GM12878 (cell line): ENCODE data around the gene ERFL. TPM values are rescaled to one million over a fixed set of nuclear protein-coding genes. Genes with fewer than 3 reads are reported as not detected.

Source experiments
- ATAC-seq: fragments of 200-7000 bp; cut with Tn5 transposase; 3 replicates; pipeline ENCODE4 v1.9.1; 2020; ENCODE audit warnings: mild to moderate bottlenecking, moderate library complexity
- BruUV-seq: library from RNA; stranded (reverse); fragments of 400-500 nt; replicated peaks from 2 replicates; lab custom pipeline; 2021; lab: Mats Ljungman, UMichigan
- CTCF ChIA-PET: fragments of 300-600 bp; sonication (Branson Sonifier 250); formaldehyde crosslinking; extraction: SDS; loops from one replicate; lab custom pipeline; 2021; ENCODE audit warnings: inconsistent platforms; lab: Yijun Ruan, JAX
- POLR2A ChIA-PET: fragments of 350-600 bp; formaldehyde crosslinking; extraction: SDS; loops from one replicate; lab custom pipeline; 2021; ENCODE audit warnings: inconsistent platforms; lab: Charles Lee
- RAD21 ChIA-PET: fragments of 300-600 bp; sonication (Branson Sonifier 250); formaldehyde crosslinking; loops from one replicate; lab custom pipeline; 2023; ENCODE audit warnings: antibody characterized with exemption; ENCODE audit not compliant: unreplicated experiment; lab: Charles Lee
- SMC1A ChIA-PET: fragments of 300-600 bp; sonication (Branson Sonifier 250); formaldehyde crosslinking; loops from one replicate; lab custom pipeline; 2023; ENCODE audit not compliant: unreplicated experiment, uncharacterized antibody; lab: Charles Lee
- DNase-seq: peaks from one replicate; pipeline ENCODE4 v3.0.0-alpha.2; 2011; ENCODE audit warnings: low read depth, low spot score
- FAIRE-seq: peaks from 3 replicates; lab custom pipeline; 2011; peaks lifted over from hg19 to GRCh38; lab: Jason Lieb, UNC
- H2AFZ ChIP-seq: 2 replicates; pipeline ENCODE4 v1.6.0; 2011; ENCODE audit warnings: low read depth, low read length, control low read depth; ENCODE audit not compliant: control insufficient read depth
- H3K27ac ChIP-seq: 2 replicates; pipeline ENCODE4 v1.5.1; 2011; ENCODE audit warnings: control low read depth; ENCODE audit not compliant: control insufficient read depth, insufficient read depth
- H3K27me3 ChIP-seq, 2 experiments: replicated peaks in 1 of 2; 2 replicates each; pipeline versions ENCODE4 v1.6.0 to v1.6.1; 2011; ENCODE audit warnings: low read length in 1 of 2; ENCODE audit not compliant: control insufficient read depth in 2 of 2, insufficient read depth in 2 of 2
- H3K36me3 ChIP-seq, 2 experiments: 2 replicates each; pipeline ENCODE4 v1.5.1; 2011; ENCODE audit warnings: low read length in 1 of 2; ENCODE audit not compliant: control insufficient read depth in 2 of 2, insufficient read depth in 2 of 2
- H3K4me1 ChIP-seq: 2 replicates; pipeline ENCODE4 v1.6.1; 2011; ENCODE audit warnings: mild to moderate bottlenecking, low read length, moderate library complexity, mixed read lengths; ENCODE audit not compliant: control insufficient read depth, insufficient read depth
- H3K4me2 ChIP-seq: 2 replicates; pipeline ENCODE4 v1.6.0; 2011; ENCODE audit warnings: control low read depth; ENCODE audit not compliant: control insufficient read depth, insufficient read depth
- H3K4me3 ChIP-seq: fragments of 200-600 bp; sonication (generic); 2 replicates; pipeline ENCODE4 v1.5.1; 2016
- H3K79me2 ChIP-seq: 2 replicates; pipeline ENCODE4 v1.6.0; 2011; ENCODE audit warnings: low read length; ENCODE audit not compliant: control insufficient read depth, insufficient read depth
- H3K9ac ChIP-seq: 2 replicates; pipeline ENCODE4 v1.8.0; 2011; ENCODE audit warnings: low read length, control low read depth, mixed read lengths; ENCODE audit not compliant: control insufficient read depth, insufficient read depth
- H3K9me3 ChIP-seq: replicated peaks from 3 replicates; pipeline ENCODE4 v1.5.1; 2011; ENCODE audit warnings: mild to moderate bottlenecking, low read length; ENCODE audit not compliant: control insufficient read depth, insufficient read depth
- H4K20me1 ChIP-seq: 2 replicates; pipeline ENCODE4 v1.6.0; 2011; ENCODE audit not compliant: control insufficient read depth, insufficient read depth
- ATF2 ChIP-seq: IDR thresholded peaks from 2 replicates; pipeline ENCODE4 v1.6.1; 2012; ENCODE audit warnings: low read length, inconsistent platforms
- ATF7 ChIP-seq: fragments of 450-650 bp; IDR thresholded peaks from 2 replicates; pipeline ENCODE4 v1.6.1; 2016; ENCODE audit warnings: low read depth, mild to moderate bottlenecking
- BCLAF1 ChIP-seq: fragments of 450-650 bp; IDR thresholded peaks from 2 replicates; pipeline ENCODE4 v1.6.1; 2017; ENCODE audit warnings: antibody characterized with exemption, mild to moderate bottlenecking, moderate library complexity
- CEBPZ ChIP-seq: fragments of 150-350 bp; IDR thresholded peaks from 2 replicates; pipeline ENCODE4 v1.6.1; 2016; ENCODE audit warnings: low read depth, low read length
- EGR1 ChIP-seq, 2 experiments: IDR thresholded peaks; 1 replicate in 1 of 2; 2 replicates in 1 of 2; pipeline ENCODE4 v1.6.1; 2011 to 2012; ENCODE audit warnings: low read depth in 2 of 2, low read length in 2 of 2, borderline replicate concordance in 1 of 2, mild to moderate bottlenecking in 1 of 2, moderate library complexity in 1 of 2
- ESRRA ChIP-seq: IDR thresholded peaks from 2 replicates; pipeline ENCODE4 v1.6.1; 2012; ENCODE audit warnings: mild to moderate bottlenecking, low read length, improper control_type of control experiment
- FOS ChIP-seq: IDR thresholded peaks from 3 replicates; pipeline ENCODE4 v1.6.1; 2011; ENCODE audit warnings: borderline replicate concordance; ENCODE audit not compliant: insufficient read length; ENCODE audit errors: extremely low read depth
- MEF2B ChIP-seq: fragments of 450-650 bp; IDR thresholded peaks from 2 replicates; pipeline ENCODE4 v1.6.1; 2018; ENCODE audit warnings: mild to moderate bottlenecking, moderate library complexity; ENCODE audit not compliant: partially characterized antibody, poor library complexity, severe bottlenecking
- MYB ChIP-seq: fragments of 150-350 bp; IDR thresholded peaks from 2 replicates; pipeline ENCODE4 v1.6.1; 2014; ENCODE audit warnings: mild to moderate bottlenecking, low read depth, low read length, borderline replicate concordance
- MYC ChIP-seq: IDR thresholded peaks from 2 replicates; pipeline ENCODE4 v1.6.1; 2011; ENCODE audit warnings: mild to moderate bottlenecking, low read length, moderate library complexity, inconsistent platforms; ENCODE audit not compliant: insufficient read depth, insufficient replicate concordance, insufficient read length, severe bottlenecking
- NFXL1 ChIP-seq: fragments of 450-650 bp; IDR thresholded peaks from 2 replicates; pipeline ENCODE4 v1.6.1; 2017; ENCODE audit warnings: antibody characterized with exemption, mild to moderate bottlenecking, borderline replicate concordance
- NR2C1 ChIP-seq: fragments of 450-650 bp; IDR thresholded peaks from 2 replicates; pipeline ENCODE4 v1.6.1; 2017; ENCODE audit warnings: antibody characterized with exemption, mild to moderate bottlenecking, moderate library complexity
- NR2F1 ChIP-seq: fragments of 450-650 bp; conservative IDR thresholded peaks from 2 replicates; pipeline ENCODE4 v1.6.1; 2017; ENCODE audit warnings: mild to moderate bottlenecking
- SMAD5 ChIP-seq: IDR thresholded peaks from 2 replicates; pipeline ENCODE4 v1.6.1; 2016; ENCODE audit warnings: antibody characterized with exemption, low read depth
- WGBS: methylation state at CpG from one replicate; pipeline ENCODE4 v1.1.6; 2016; ENCODE audit warnings: low lambda C conversion rate; ENCODE audit not compliant: insufficient replicate concordance, insufficient coverage; ENCODE audit errors: missing lambda C conversion rate; 5-methylcytosine and 5-hydroxymethylcytosine counted together
- in situ Hi-C: fragments of 300-500 bp; cut with MboI; formaldehyde crosslinking; loops from 9 replicates; pipeline ENCODE4 v1.14.3; 2018; ENCODE audit warnings: mixed read lengths
- intact Hi-C: fragments of 100-400 bp; cut with micrococcal nuclease; formaldehyde crosslinking; loops from one replicate; pipeline ENCODE4 v1.14.2; 2022; ENCODE audit not compliant: unreplicated experiment
- polyA plus RNA-seq, 11 experiments: library from polyadenylated mRNA; depleted of rRNA in 4 of 11; unstranded in 6 of 11; stranded (reverse) in 5 of 11; fragments of >200 nt; fragmentation: Nextera tagmentation in 4 of 11; fragmentation: Illumina TruSeq in 1 of 11; extraction: Ambion mirVana in 4 of 11; extraction: Trizol in 1 of 11; gene quantifications; 1 replicate in 1 of 11; 2 replicates in 10 of 11; pipeline versions ENCODE4 v1.2.1 to v1.2.3, GENCODE V29; 2011 to 2016; ENCODE audit warnings: inconsistent platforms in 2 of 11, missing spikeins in 2 of 11, low read depth in 1 of 11
- total RNA-seq, 4 experiments: library from RNA; depleted of rRNA in 3 of 4; stranded (reverse); fragments of >200 nt in 3 of 4; fragmentation: Illumina TruSeq in 1 of 4; extraction: Trizol in 1 of 4; gene quantifications; 2 replicates each; pipeline versions ENCODE4 v1.2.1 to v1.2.3, GENCODE V29; 2013 to 2021

Gene ERFL
- total and polyA plus RNA-seq, 10 of the 15 experiments (the other 5 are each of a cell fraction or from before 2014, with no cell fraction given), result 0.04 to 0.10 (median 0.05) TPM; not detected in 7

- 70% methylated on average over 9 of the region's 9 CpGs for WGBS
- H3K9ac ChIP-seq, result peak overlapping the region; percentile 87
- ChIA-PET SMC1A (interaction anchor here (0.7 to 1.2 kb wide), 3 partner anchors 17 to 632 kb away, joined by 3 read pairs; partner anchors contain the start of genes RABAC1 and RPS19), RAD21 (interaction anchor here (1.0 kb wide), 1 partner anchor 66 kb away, joined by 5 read pairs; no protein-coding TSS in a partner anchor), POLR2A (interaction anchor here (0.6 to 1.2 kb wide), 2 partner anchors 60 to 68 kb away, joined by 6 to 7 read pairs; no protein-coding TSS in a partner anchor), CTCF (interaction anchor here (1.1 to 10.0 kb wide), 3 partner anchors 55 to 405 kb away, joined by 3 to 98 read pairs (median 4); no protein-coding TSS in a partner anchor)
- H3K79me2 ChIP-seq, result no peaks in the 10 kb centered on the region
- H3K27me3 ChIP-seq, result no peaks in the 10 kb centered on the region; a peak in 1 of 4 replicates
- no TSS peak for BruUV-seq
- H3K4me3 ChIP-seq, result peak overlapping the region; percentile 88; the same call in 1 of the 2 replicates
- no peaks in the 10 kb centered on the region for H3K36me3 ChIP-seq
- H4K20me1 ChIP-seq, result no peaks in the 10 kb centered on the region
- FAIRE-seq (no peak), DNase-seq (no peak), ATAC-seq (no peak)
- peak overlapping the region; percentile 86 for H3K4me2 ChIP-seq
- H3K27ac ChIP-seq, result peak overlapping the region; percentile 73
- intact Hi-C loops (no loop called here), in situ Hi-C loops (loop anchor here (25.0 kb wide), 1 partner anchor 1821 kb away; the partner anchor contains the start of gene SMG9)
- peaks cover 37% of the 10 kb centered on the region for H3K4me1 ChIP-seq
- no peak overlapping the region for H2AFZ ChIP-seq
- no peaks in the 10 kb centered on the region; the same call in 2 of the 3 replicates for H3K9me3 ChIP-seq
- no peak for TF ChIP-seq ATF2
- no peak for TF ChIP-seq ATF7
- no peak for TF ChIP-seq MYB
- TF ChIP-seq EGR1 (IDR thresholded peaks at IDR 0.05; ENCODE audit: borderline replicate concordance in 1 of 2, low read depth in 2 of 2, low read length in 2 of 2), result 0 out of 3 replicates have a peak, but pooled peaks of 1 of the 2 experiments have one; percentile 1
- peak; percentile 44 for TF ChIP-seq MEF2B
- no peak for TF ChIP-seq CEBPZ
- TF ChIP-seq BCLAF1, result no peak
- no peak for TF ChIP-seq ESRRA
- TF ChIP-seq SMAD5, result no peak
- TF ChIP-seq MYC, result no peak
- no peak for TF ChIP-seq NR2F1
- no peak for TF ChIP-seq NR2C1
- TF ChIP-seq FOS, result no peak
- no peak for TF ChIP-seq NFXL1
Measured at GRCh38 chr19:41941410-41942202, 13.4 kb upstream of the ERFL start.
